ENCODE measurements around the gene SARNP. TPM values are rescaled to one million over a fixed set of nuclear protein-coding genes. Genes with fewer than 3 reads are reported as not detected.

The SARNP gene
- total RNA-seq, 4 donors from 2014 or later = 32.0 to 45.8 (median 40.1) TPM

- WGBS = 0% methylated on average over 43 of the region's 61 CpGs
- Histone ChIP-seq H3K36me3 (peaks cover 27% of the 10 kb centered on the region), H3K4me1 (peaks cover 62% of the 10 kb centered on the region), H3K27me3 (no peaks in the 10 kb centered on the region), H3K4me3 (peak overlapping the region; percentile 65), H3K9me3 (no peaks in the 10 kb centered on the region), H3K27ac (peak overlapping the region; percentile 98)
- TF ChIP-seq EP300 (IDR thresholded peaks at IDR 0.05) (no peak), POLR2AphosphoS5 (IDR thresholded peaks at IDR 0.05) (no peak), CTCF (IDR thresholded peaks at IDR 0.05) (no peak), POLR2A (IDR thresholded peaks at IDR 0.05) (no peak)
- DNase-seq (ENCODE audit: low spot score in 2 of 2) = peak; percentile 89 to 93
Measured at GRCh38 chr12:55728186-55728938, 89.2 kb downstream of the SARNP start.

GRCh38 chr12:55727643-55728185, 89.8 kb downstream of the SARNP start:
- Histone ChIP-seq H3K27me3 (no peaks in the 10 kb centered on the region), H3K27ac (peak overlapping the region; percentile 98), H3K4me1 (peaks cover 62% of the 10 kb centered on the region), H3K36me3 (peaks cover 31% of the 10 kb centered on the region), H3K4me3 (peak overlapping the region; percentile 65), H3K9me3 (no peaks in the 10 kb centered on the region)
- WGBS = 4% methylated on average over 9 of the region's 9 CpGs
- no peak for TF ChIP-seq CTCF (IDR thresholded peaks at IDR 0.05)
- TF ChIP-seq POLR2A (IDR thresholded peaks at IDR 0.05) = no peak
- no peak for TF ChIP-seq POLR2AphosphoS5 (IDR thresholded peaks at IDR 0.05)
- no peak for TF ChIP-seq EP300 (IDR thresholded peaks at IDR 0.05)
- DNase-seq (ENCODE audit: low spot score in 2 of 2) = peak in 1 of 2 donors; percentile 86

- H3K4me1 ChIP-seq = peaks cover 62% of the 10 kb centered on the region
- 28% methylated on average over 9 of the region's 10 CpGs for WGBS
- peak in 1 of 2 donors; percentile 75 for DNase-seq (ENCODE audit: low spot score in 2 of 2)
- TF ChIP-seq POLR2A (IDR thresholded peaks at IDR 0.05) (no peak), EP300 (IDR thresholded peaks at IDR 0.05) (no peak), CTCF (IDR thresholded peaks at IDR 0.05) (no peak)
- H3K27ac ChIP-seq = peak overlapping the region; percentile 98
- no peaks in the 10 kb centered on the region for H3K9me3 ChIP-seq
- H3K4me3 ChIP-seq = peak overlapping the region; percentile 65
- no peaks in the 10 kb centered on the region for H3K27me3 ChIP-seq
- H3K36me3 ChIP-seq = peaks cover 33% of the 10 kb centered on the region
Measured at GRCh38 chr12:55726971-55727370, 90.6 kb downstream of the SARNP start.

- H3K4me1 ChIP-seq = peaks cover 67% of the 10 kb centered on the region
- no peaks in the 10 kb centered on the region for H3K27me3 ChIP-seq
- H3K4me3 ChIP-seq = no peak overlapping the region
- TF ChIP-seq POLR2AphosphoS5 (IDR thresholded peaks at IDR 0.05) (no peak), POLR2A (IDR thresholded peaks at IDR 0.05) (no peak), EP300 (IDR thresholded peaks at IDR 0.05) (no peak), CTCF (IDR thresholded peaks at IDR 0.05) (no peak)
- peaks cover 33% of the 10 kb centered on the region for H3K36me3 ChIP-seq
- H3K9me3 ChIP-seq = no peaks in the 10 kb centered on the region
- H3K27ac ChIP-seq = no peak overlapping the region
- WGBS = 45% methylated on average over 3 of the region's 3 CpGs
- peak in 1 of 2 donors; percentile 44 for DNase-seq (ENCODE audit: low spot score in 2 of 2)
Measured at GRCh38 chr12:55725556-55725955, 92.0 kb downstream of the SARNP start.

- Histone ChIP-seq H3K36me3 (peaks cover 33% of the 10 kb centered on the region), H3K9me3 (no peaks in the 10 kb centered on the region), H3K27me3 (no peaks in the 10 kb centered on the region), H3K4me1 (peaks cover 67% of the 10 kb centered on the region), H3K4me3 (no peak overlapping the region), H3K27ac (no peak overlapping the region)
- TF ChIP-seq POLR2AphosphoS5 (IDR thresholded peaks at IDR 0.05) (no peak), EP300 (IDR thresholded peaks at IDR 0.05) (no peak), CTCF (IDR thresholded peaks at IDR 0.05) (no peak), POLR2A (IDR thresholded peaks at IDR 0.05) (no peak)
- WGBS = 49% methylated on average over 3 of the region's 3 CpGs
- peak; percentile 48 to 59 for DNase-seq (ENCODE audit: low spot score in 2 of 2)
Measured at GRCh38 chr12:55724940-55725309, 92.6 kb downstream of the SARNP start.
